OCI-LY1 (cell line): ENCODE measurements around the gene CRY1.

Experiments used
- H2AFZ ChIP-seq: fragments of 200-600 bp; sonication (generic), shearing (Covaris generic); 2 replicates; pipeline ENCODE4 v1.6.0; 2014; ENCODE audit warnings: antibody characterized with exemption, mild to moderate bottlenecking, low read length
- H3F3A ChIP-seq: fragments of 200-600 bp; sonication (generic), shearing (Covaris generic); 2 replicates; pipeline ENCODE4 v1.6.0; 2014; ENCODE audit warnings: mild to moderate bottlenecking, antibody characterized with exemption, low read length, moderate library complexity; ENCODE audit not compliant: insufficient read depth
- H3K27ac ChIP-seq: fragments of 200-600 bp; sonication (generic); 2 replicates; pipeline ENCODE4 v1.5.1; 2014; ENCODE audit warnings: low read length, mixed run types, mild to moderate bottlenecking, low read depth; ENCODE audit not compliant: poor library complexity, severe bottlenecking
- H3K27me3 ChIP-seq: fragments of 200-600 bp; sonication (generic); 2 replicates; pipeline ENCODE4 v1.6.0; 2014; ENCODE audit warnings: antibody characterized with exemption, mild to moderate bottlenecking, low read length, moderate library complexity; ENCODE audit not compliant: insufficient read depth
- H3K36me3 ChIP-seq: fragments of 200-600 bp; sonication (generic); 2 replicates; pipeline ENCODE4 v1.6.1; 2014; ENCODE audit warnings: mild to moderate bottlenecking, antibody characterized with exemption, low read length, moderate library complexity, mixed read lengths; ENCODE audit not compliant: insufficient read depth
- H3K4me1 ChIP-seq: fragments of 200-600 bp; sonication (generic); 2 replicates; pipeline ENCODE4 v1.5.1; 2014; ENCODE audit warnings: mild to moderate bottlenecking, low read length, moderate library complexity; ENCODE audit not compliant: insufficient read depth, severe bottlenecking
- H3K4me2 ChIP-seq: fragments of 200-600 bp; sonication (generic), shearing (Covaris generic); 2 replicates; pipeline ENCODE4 v1.6.1; 2014; ENCODE audit warnings: low read length
- H3K4me3 ChIP-seq: fragments of 200-600 bp; sonication (generic); 2 replicates; pipeline ENCODE4 v1.5.1; 2014; ENCODE audit warnings: low read length, low read depth, mild to moderate bottlenecking, mixed read lengths; ENCODE audit not compliant: poor library complexity, severe bottlenecking
- H3K79me2 ChIP-seq: fragments of 200-600 bp; shearing (Covaris generic); 2 replicates; pipeline ENCODE4 v1.6.1; 2016; ENCODE audit warnings: mixed run types, low read length, mixed read lengths; ENCODE audit not compliant: insufficient read depth
- H3K9ac ChIP-seq: fragments of 200-600 bp; sonication (generic), shearing (Covaris generic); 2 replicates; pipeline ENCODE4 v1.6.1; 2014; ENCODE audit warnings: mild to moderate bottlenecking, low read length, mixed read lengths
- H3K9me2 ChIP-seq: fragments of 200-600 bp; sonication (generic), shearing (Covaris generic); 2 replicates; pipeline ENCODE4 v1.6.1; 2014; ENCODE audit warnings: low read depth, mild to moderate bottlenecking, low read length, mixed read lengths
- H3K9me3 ChIP-seq: fragments of 200-600 bp; shearing (Covaris generic); 2 replicates; pipeline ENCODE4 v1.6.1; 2014; ENCODE audit warnings: low read length, mixed read lengths
- H4K20me1 ChIP-seq: fragments of 200-600 bp; sonication (generic), shearing (Covaris generic); 2 replicates; pipeline ENCODE4 v1.6.0; 2016; ENCODE audit warnings: mild to moderate bottlenecking, low read length; ENCODE audit not compliant: insufficient read depth
- EZH2 ChIP-seq: fragments of 200-600 bp; sonication (generic), shearing (Covaris generic); IDR thresholded peaks from 2 replicates; pipeline ENCODE4 v1.8.0; 2017; ENCODE audit warnings: borderline replicate concordance, mixed run types, mild to moderate bottlenecking, antibody characterized with exemption, low read length, moderate library complexity, mixed read lengths
- TF ChIP-seq, protein P1 (sequence below): fragments of 200-600 bp; sonication (generic), shearing (Covaris generic); IDR thresholded peaks from 2 replicates; pipeline ENCODE4 v1.5.1; 2017; ENCODE audit warnings: mild to moderate bottlenecking, antibody characterized with exemption, low read length, moderate library complexity, mixed read lengths

CRY1 gene

DNA sequence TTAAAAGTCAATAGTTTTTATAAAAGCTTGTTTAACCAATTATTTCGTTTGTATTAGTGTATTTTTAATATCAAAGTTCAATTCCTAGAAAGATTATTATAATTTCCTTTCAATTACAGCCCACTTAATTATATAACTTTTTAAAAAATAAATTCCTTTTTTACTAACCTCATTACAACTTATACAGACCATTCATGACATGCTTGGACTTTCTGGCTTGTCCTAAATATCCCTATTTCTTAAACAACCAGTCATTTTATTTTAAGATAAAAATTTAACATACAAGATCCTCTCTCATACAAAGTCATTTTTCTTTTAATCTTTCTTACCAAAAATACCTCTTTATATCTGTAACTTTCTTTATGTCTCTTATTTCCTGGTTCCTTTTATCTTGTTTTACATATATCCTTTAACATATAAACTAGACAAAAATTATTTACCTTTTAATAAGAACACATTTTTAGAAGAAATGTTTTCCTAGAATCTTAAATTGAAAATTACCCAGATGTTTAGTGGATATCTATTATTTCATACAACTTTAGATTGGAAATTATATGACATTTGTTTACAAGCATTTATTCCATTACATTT is 148.0 kb downstream of the CRY1 start:
- TF ChIP-seq, protein P1, sequence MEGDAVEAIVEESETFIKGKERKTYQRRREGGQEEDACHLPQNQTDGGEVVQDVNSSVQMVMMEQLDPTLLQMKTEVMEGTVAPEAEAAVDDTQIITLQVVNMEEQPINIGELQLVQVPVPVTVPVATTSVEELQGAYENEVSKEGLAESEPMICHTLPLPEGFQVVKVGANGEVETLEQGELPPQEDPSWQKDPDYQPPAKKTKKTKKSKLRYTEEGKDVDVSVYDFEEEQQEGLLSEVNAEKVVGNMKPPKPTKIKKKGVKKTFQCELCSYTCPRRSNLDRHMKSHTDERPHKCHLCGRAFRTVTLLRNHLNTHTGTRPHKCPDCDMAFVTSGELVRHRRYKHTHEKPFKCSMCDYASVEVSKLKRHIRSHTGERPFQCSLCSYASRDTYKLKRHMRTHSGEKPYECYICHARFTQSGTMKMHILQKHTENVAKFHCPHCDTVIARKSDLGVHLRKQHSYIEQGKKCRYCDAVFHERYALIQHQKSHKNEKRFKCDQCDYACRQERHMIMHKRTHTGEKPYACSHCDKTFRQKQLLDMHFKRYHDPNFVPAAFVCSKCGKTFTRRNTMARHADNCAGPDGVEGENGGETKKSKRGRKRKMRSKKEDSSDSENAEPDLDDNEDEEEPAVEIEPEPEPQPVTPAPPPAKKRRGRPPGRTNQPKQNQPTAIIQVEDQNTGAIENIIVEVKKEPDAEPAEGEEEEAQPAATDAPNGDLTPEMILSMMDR, result no peak
- no peak for TF ChIP-seq EZH2
- no peaks in the 10 kb centered on the region for H3K36me3 ChIP-seq

DNA sequence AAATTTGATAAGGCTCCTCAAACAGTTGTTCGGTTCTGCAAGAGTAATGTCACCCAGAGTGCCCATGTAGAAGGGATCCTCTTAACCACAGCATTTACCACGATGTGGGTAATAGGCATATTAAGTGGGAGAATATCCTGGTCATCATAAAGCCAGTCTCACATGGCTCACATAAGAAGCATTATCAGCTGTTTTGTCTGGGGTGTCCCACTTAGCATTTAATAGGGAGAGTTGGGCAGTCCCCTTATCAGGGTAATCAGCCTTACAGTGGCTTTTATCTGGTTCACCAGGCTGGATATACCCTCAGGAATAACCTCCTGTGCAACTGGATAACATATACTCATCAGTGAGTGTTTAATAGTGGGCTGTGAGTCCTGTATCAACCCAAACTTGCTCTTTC is 150.6 kb downstream of the CRY1 start:
- no peaks in the 10 kb centered on the region for H3K4me1 ChIP-seq
- H3K27me3 ChIP-seq, result no peaks in the 10 kb centered on the region
- H3K9me2 ChIP-seq, result no peaks in the 10 kb centered on the region
- H3K27ac ChIP-seq, result no peak overlapping the region
- no peaks in the 10 kb centered on the region for H3K79me2 ChIP-seq
- H2AFZ ChIP-seq, result no peak overlapping the region
- H3K4me2 ChIP-seq, result no peak overlapping the region
- no peak for TF ChIP-seq EZH2
- TF ChIP-seq, protein P1, result no peak
- H3K4me3 ChIP-seq, result no peak overlapping the region
- H3K36me3 ChIP-seq, result no peaks in the 10 kb centered on the region
- no peaks in the 10 kb centered on the region for H3F3A ChIP-seq
- no peaks in the 10 kb centered on the region for H4K20me1 ChIP-seq
- H3K9ac ChIP-seq, result no peak overlapping the region
- no peaks in the 10 kb centered on the region for H3K9me3 ChIP-seq

More for the DNA sequence above, 148.0 kb downstream of the CRY1 start:
- Histone ChIP-seq H3K4me3 (no peak overlapping the region), H3K27ac (no peak overlapping the region), H2AFZ (no peak overlapping the region), H3K9me3 (no peaks in the 10 kb centered on the region), H3K4me2 (no peak overlapping the region), H4K20me1 (no peaks in the 10 kb centered on the region), H3K79me2 (no peaks in the 10 kb centered on the region), H3F3A (no peaks in the 10 kb centered on the region), H3K9ac (no peak overlapping the region), H3K27me3 (no peaks in the 10 kb centered on the region), H3K4me1 (no peaks in the 10 kb centered on the region), H3K9me2 (no peaks in the 10 kb centered on the region)

DNA sequence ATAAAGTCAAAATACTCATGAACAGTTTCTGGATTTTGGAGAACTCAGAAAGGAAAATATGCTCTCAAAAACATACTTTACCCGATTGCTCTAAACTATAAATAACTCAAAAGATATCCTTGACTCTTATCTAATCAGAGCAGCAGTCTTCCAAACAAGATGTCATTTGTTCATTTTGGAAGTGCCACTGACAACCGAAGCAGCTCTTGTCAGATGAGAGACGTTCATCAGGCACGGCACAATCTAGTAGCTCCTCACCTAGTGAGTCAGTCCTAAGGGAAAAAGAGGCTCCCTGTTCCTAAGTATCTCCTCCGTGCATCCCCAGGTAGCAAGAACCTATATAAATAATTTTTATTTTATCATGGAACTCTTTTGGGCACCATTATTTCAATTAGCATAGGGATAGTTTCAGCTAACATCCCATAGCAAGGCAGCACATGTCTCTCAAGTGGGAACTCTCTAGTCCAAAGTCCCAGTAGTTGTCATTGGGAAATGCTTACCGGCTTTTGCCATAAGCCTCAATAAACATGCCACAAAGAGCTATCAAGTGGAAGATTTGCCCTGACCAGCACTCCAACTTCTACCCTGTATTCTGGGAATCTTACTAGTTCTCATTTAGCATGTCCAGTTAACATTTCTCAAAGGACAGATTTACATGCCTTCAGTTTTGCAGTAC is 151.7 kb downstream of the CRY1 start:
- no peaks in the 10 kb centered on the region for H3F3A ChIP-seq
- H3K9me2 ChIP-seq, result no peaks in the 10 kb centered on the region
- no peak overlapping the region for H2AFZ ChIP-seq
- no peak overlapping the region for H3K9ac ChIP-seq
- TF ChIP-seq, protein P1, result no peak
- no peak for TF ChIP-seq EZH2
- H3K36me3 ChIP-seq, result no peaks in the 10 kb centered on the region
- H3K4me3 ChIP-seq, result no peak overlapping the region
- H3K4me2 ChIP-seq, result no peak overlapping the region
- no peak overlapping the region for H3K27ac ChIP-seq
- no peaks in the 10 kb centered on the region for H3K4me1 ChIP-seq
- no peaks in the 10 kb centered on the region for H3K27me3 ChIP-seq
- H3K9me3 ChIP-seq, result no peaks in the 10 kb centered on the region
- no peaks in the 10 kb centered on the region for H4K20me1 ChIP-seq
- H3K79me2 ChIP-seq, result no peaks in the 10 kb centered on the region
